ENCODE data around the gene THOC7. TPM values are rescaled to one million over a fixed set of nuclear protein-coding genes. Genes with fewer than 3 reads are reported as not detected.

The THOC7 gene
- 29.8 and 34.8 TPM in 2 replicates for total RNA-seq

GRCh38 chr3:63863150-63864007 is at the start of gene THOC7, which contains the start of gene ATXN7:
Gene THOC7, minus strand, starts transcription at chr3:63863805. Its CDS starts 15 bp downstream, at chr3:63863790.
Gene ATXN7, plus strand, starts transcription at chr3:63863867. Its CDS starts 48,732 bp downstream, at chr3:63912599.

DNA sequence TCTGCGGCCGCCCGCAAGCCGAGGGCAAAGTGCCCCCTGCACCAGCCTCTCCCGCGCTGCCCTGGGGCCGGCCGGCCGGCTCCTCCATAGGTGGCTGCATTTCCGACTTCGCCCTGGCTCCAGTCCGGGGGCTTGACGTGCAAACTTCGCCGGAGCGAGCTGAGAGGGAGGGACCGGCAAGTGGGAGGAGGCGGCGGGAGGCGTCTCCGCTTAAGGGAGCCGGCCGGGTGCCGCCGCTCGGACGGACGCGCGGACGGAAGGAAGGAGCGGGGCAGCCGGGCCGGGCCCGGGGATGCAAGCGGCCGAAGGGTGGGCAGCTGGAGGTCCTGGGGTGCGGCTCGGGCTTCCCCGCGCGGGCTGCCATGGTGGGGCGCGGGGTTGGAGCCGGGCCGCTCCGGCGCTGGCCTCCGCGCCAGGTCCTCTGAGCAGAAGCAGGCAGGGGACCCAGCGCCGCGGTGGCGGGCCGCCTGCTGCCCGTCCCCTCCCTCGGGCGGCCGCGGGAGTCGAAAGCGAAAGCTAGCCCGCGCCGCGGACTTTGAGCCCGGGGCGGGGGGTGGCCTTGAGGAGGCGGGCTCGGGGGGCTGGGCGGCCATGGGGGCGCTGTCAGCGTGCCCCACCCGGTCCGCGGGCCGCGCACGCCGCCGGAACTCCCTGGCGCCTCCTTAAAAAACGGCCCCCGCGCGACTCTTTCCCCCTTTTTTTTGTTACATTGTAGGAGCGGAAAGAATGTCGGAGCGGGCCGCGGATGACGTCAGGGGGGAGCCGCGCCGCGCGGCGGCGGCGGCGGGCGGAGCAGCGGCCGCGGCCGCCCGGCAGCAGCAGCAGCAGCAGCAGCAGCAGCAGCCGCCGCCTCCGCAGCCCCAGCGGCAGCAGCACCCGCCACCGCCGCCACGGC is 48.5 kb upstream of the THOC7 start, which contains the start of gene SCAANT1:
SCAANT1 (minus strand) TSS at position 511 of the 895 bp plus-strand sequence.

GRCh38 chr3:63819151-63819398 is 44.5 kb downstream of the THOC7 start, which contains the start of gene C3orf49:
Gene C3orf49, plus strand, starts transcription at chr3:63819299. Its CDS starts 173 bp downstream, at chr3:63819472.

Small RNAs within 50 kb of the gene (small RNA-seq; reads per million reads assigned to genes)
- not detected for gene SCAANT1 (ENCODE audit: low replicate concordance)

Other genes with a start within 250 kb of the THOC7 start
- not detected in 2 replicates for gene SNTN, start 211.1 kb downstream of the THOC7 start, total RNA-seq
- not detected in 2 replicates for gene C3orf49, start 44.5 kb downstream of the THOC7 start, total RNA-seq
- gene ATXN7, start 62 bp upstream of the THOC7 start, total RNA-seq = 11.6 and 18.8 TPM in 2 replicates
- not detected in 2 replicates for gene SCAANT1, start 48.6 kb upstream of the THOC7 start, total RNA-seq
- 88.6 and 105 TPM in 2 replicates for gene PSMD6, start 159.7 kb upstream of the THOC7 start, total RNA-seq

Measured in placental pericyte (primary cell).